ENCODE data around the gene SMARCA4. TPM values are rescaled to one million over a fixed set of nuclear protein-coding genes. Genes with fewer than 3 reads are reported as not detected.

SMARCA4 gene
- total and polyA plus RNA-seq, 5 donors from 2014 or later = 6.3 to 79.5 (median 7.5) TPM

DNA sequence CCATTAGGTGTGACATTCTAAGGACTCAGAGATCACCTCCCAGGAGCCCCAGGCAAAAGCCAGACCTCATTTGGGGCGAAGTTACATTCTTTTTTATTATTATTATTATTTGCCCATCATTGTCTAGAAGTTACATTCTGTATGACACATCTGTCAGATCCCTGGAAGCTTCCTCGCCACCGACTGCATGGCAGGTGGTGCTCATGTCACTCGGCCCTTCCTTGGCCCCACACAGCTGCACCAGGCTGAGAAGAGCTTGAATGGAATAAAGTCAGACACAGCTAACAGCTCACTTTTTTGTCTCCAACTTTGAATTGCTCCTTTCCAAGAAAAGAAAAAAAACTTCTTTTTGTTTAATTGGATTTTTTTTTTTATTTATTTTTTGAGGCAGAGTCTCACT lies 87.0 kb downstream of the SMARCA4 start:
- DNase-seq = no peak
- H3K36me3 ChIP-seq (ENCODE audit: control insufficient read depth, insufficient read depth, low read length) = peaks cover 9% of the 10 kb centered on the region
- no peaks in the 10 kb centered on the region for H3K9me3 ChIP-seq (ENCODE audit: control insufficient read depth in 2 of 2, low read length in 2 of 2)
- H3K36me3 Mint-ChIP-seq = peaks cover 18% of the 10 kb centered on the region
- H3K9me3 Mint-ChIP-seq = no peaks in the 10 kb centered on the region
- peak overlapping the region; percentile 77 for H3K27ac ChIP-seq (ENCODE audit: insufficient read depth, low read length, poor library complexity, severe bottlenecking)
- H3K4me1 Mint-ChIP-seq = peaks cover 9 to 48% (median 30%) of the 10 kb centered on the region in 4 donors
- H3K4me3 Mint-ChIP-seq = peak overlapping the region in 2 of 4 donors; percentile 28 to 63
- H3K27me3 Mint-ChIP-seq = no peaks in the 10 kb centered on the region
- H3K27me3 ChIP-seq (ENCODE audit: control insufficient read depth, insufficient read depth, low read length) = no peaks in the 10 kb centered on the region
- H3K27ac Mint-ChIP-seq = peak overlapping the region; percentile 85 to 97 (median 93)
- no peak overlapping the region for H3K4me3 ChIP-seq (ENCODE audit: low read depth, low read length)
- peaks cover 48% of the 10 kb centered on the region for H3K4me1 ChIP-seq (ENCODE audit: control insufficient read depth, insufficient read depth, low read length, poor library complexity, severe bottlenecking)
- no peak for ATAC-seq (ENCODE audit: low read depth in 2 of 2)

DNA sequence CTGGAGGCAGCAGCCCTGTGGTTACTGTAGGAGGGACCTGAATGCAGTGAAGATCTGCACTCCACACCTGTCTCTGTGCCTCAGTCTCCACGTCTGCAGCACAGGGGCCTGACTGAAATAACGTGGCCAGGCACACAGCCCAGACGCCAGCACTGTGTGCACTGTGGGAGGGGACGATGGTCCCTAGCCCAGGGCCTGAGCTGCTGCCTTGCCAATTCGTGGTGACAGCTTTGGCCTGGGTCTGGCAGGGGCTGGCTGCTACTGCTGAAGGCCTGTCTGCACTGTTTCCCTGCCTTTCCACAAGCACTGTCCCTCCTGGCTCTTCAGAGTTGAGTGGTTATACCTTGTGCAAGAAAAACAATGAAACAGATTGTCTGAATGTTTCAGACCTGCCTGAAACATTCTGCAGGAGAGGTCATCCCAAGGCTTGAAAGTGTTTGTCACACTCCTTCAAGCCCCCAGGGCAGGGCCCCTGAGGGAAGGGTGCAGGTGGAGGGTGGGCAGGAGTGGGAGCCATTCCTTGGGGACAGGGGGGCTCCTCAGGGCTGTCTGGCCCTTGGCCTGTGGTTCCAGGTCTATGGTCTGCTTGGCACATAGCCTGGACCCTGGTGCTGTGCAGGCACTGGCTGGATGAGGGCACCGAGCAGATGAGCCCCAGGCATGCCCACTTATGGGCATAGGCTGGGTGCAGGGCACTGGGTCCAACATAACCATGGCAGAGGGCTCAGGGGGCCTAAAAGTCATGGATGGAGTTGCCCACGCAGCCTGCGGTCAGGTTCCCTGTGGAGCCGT lies 89.7 kb downstream of the SMARCA4 start:
- Histone ChIP-seq H3K4me1 (ENCODE audit: control insufficient read depth, insufficient read depth, low read length, poor library complexity, severe bottlenecking) (peaks cover 50% of the 10 kb centered on the region), H3K27ac (ENCODE audit: insufficient read depth, low read length, poor library complexity, severe bottlenecking) (peak overlapping the region; percentile 77), H3K36me3 (ENCODE audit: control insufficient read depth, insufficient read depth, low read length) (no peaks in the 10 kb centered on the region), H3K9me3 (ENCODE audit: control insufficient read depth in 2 of 2, low read length in 2 of 2) (no peaks in the 10 kb centered on the region), H3K27me3 (ENCODE audit: control insufficient read depth, insufficient read depth, low read length) (no peaks in the 10 kb centered on the region), H3K4me3 (ENCODE audit: low read depth, low read length) (no peak overlapping the region)
- no peak for ATAC-seq (ENCODE audit: low read depth in 2 of 2)
- Mint-ChIP-seq H3K4me3 (peak overlapping the region in 1 of 4 donors; percentile 85), H3K27ac (peak overlapping the region; percentile 97 to 98 (median 97)), H3K36me3 (peaks cover 3% of the 10 kb centered on the region), H3K4me1 (peaks cover 9 to 50% (median 32%) of the 10 kb centered on the region in 4 donors), H3K27me3 (no peaks in the 10 kb centered on the region), H3K9me3 (no peaks in the 10 kb centered on the region)
- DNase-seq = no peak

DNA sequence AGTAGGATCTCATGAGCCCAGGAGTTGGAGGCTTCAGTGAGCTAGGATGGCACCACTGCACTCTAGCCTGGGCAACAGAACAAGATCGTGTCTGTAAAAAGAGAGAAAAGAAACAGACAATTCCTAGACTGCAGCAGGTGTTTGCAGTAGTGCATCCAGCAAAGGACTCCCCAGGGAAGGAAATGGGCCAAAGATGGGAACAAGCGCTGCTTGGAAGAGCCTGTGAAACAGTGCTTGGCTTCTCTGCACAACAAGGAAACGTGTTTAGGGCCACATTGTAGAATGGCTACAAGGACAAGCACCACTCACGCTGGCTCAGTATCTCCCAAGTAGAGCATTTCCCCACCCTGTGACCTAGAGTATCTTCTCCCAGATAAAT lies 93.0 kb downstream of the SMARCA4 start:
- H3K4me1 Mint-ChIP-seq = peaks cover 13 to 37% (median 27%) of the 10 kb centered on the region in 4 donors
- DNase-seq = no peak
- peak overlapping the region in 1 of 3 donors; percentile 55 for H3K27ac Mint-ChIP-seq

DNA sequence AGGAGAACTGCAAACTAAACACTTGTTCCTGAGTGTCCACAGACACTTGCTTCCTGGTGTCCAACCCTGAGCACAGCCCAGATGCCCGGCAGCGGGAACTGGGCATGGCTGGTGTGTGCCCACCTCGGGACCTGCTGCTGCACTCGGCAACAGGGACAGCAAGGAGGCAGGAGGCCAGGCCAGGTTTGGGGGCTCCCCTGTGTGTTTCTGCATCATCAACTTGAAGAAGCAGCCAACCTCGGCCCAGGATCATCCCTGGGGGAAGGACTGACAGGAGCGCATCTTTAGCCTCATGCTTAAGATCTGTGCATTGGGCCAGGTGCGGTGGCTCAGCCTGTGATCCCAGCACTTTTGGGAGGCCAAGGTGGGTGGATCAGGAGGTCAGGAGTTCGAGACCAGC lies 93.4 kb downstream of the SMARCA4 start:
- Mint-ChIP-seq H3K9me3 (no peaks in the 10 kb centered on the region), H3K27me3 (no peaks in the 10 kb centered on the region), H3K36me3 (peaks cover 4% of the 10 kb centered on the region), H3K4me1 (peaks cover 9 to 33% (median 23%) of the 10 kb centered on the region in 4 donors), H3K27ac (peak overlapping the region in 1 of 3 donors; percentile 35), H3K4me3 (no peak overlapping the region)
- Histone ChIP-seq H3K4me1 (ENCODE audit: control insufficient read depth, insufficient read depth, low read length, poor library complexity, severe bottlenecking) (peaks cover 36% of the 10 kb centered on the region), H3K27ac (ENCODE audit: insufficient read depth, low read length, poor library complexity, severe bottlenecking) (no peak overlapping the region), H3K27me3 (ENCODE audit: control insufficient read depth, insufficient read depth, low read length) (no peaks in the 10 kb centered on the region), H3K36me3 (ENCODE audit: control insufficient read depth, insufficient read depth, low read length) (peaks cover 9% of the 10 kb centered on the region), H3K9me3 (ENCODE audit: control insufficient read depth in 2 of 2, low read length in 2 of 2) (no peaks in the 10 kb centered on the region), H3K4me3 (ENCODE audit: low read depth, low read length) (no peak overlapping the region)
- DNase-seq (no peak), ATAC-seq (ENCODE audit: low read depth in 2 of 2) (no peak)

More for the DNA sequence above, 93.0 kb downstream of the SMARCA4 start:
- ATAC-seq (ENCODE audit: low read depth in 2 of 2) = no peak
- Histone ChIP-seq H3K27ac (ENCODE audit: insufficient read depth, low read length, poor library complexity, severe bottlenecking) (no peak overlapping the region), H3K27me3 (ENCODE audit: control insufficient read depth, insufficient read depth, low read length) (no peaks in the 10 kb centered on the region), H3K4me3 (ENCODE audit: low read depth, low read length) (no peak overlapping the region), H3K9me3 (ENCODE audit: control insufficient read depth in 2 of 2, low read length in 2 of 2) (no peaks in the 10 kb centered on the region), H3K4me1 (ENCODE audit: control insufficient read depth, insufficient read depth, low read length, poor library complexity, severe bottlenecking) (peaks cover 40% of the 10 kb centered on the region), H3K36me3 (ENCODE audit: control insufficient read depth, insufficient read depth, low read length) (peaks cover 9% of the 10 kb centered on the region)
- no peak overlapping the region for H3K4me3 Mint-ChIP-seq
- H3K36me3 Mint-ChIP-seq = peaks cover 4% of the 10 kb centered on the region
- H3K27me3 Mint-ChIP-seq = no peaks in the 10 kb centered on the region
- no peaks in the 10 kb centered on the region for H3K9me3 Mint-ChIP-seq

DNA sequence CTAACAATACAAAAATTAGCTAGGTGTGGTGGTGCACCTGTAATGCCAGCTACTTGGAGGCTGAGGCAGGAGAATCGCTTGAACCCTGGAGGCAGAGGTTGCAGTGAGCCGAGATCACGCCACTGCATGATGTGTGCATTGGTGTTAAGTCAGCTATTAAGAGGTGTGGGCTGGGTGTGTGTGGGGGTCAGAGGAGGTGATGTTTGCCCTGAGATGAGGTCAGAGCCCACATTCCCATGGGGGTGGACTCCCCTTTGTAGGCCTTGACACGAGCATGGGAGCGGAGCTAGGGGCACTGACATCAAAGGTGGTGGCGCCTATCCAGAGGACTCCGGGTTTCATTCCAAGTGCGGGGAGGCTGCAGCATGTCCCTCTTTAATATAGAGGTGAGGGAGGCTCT lies 93.8 kb downstream of the SMARCA4 start:
- Mint-ChIP-seq H3K27ac (peak overlapping the region in 2 of 3 donors; percentile 35 to 76), H3K4me1 (peaks cover 5 to 29% (median 19%) of the 10 kb centered on the region in 4 donors)

DNA sequence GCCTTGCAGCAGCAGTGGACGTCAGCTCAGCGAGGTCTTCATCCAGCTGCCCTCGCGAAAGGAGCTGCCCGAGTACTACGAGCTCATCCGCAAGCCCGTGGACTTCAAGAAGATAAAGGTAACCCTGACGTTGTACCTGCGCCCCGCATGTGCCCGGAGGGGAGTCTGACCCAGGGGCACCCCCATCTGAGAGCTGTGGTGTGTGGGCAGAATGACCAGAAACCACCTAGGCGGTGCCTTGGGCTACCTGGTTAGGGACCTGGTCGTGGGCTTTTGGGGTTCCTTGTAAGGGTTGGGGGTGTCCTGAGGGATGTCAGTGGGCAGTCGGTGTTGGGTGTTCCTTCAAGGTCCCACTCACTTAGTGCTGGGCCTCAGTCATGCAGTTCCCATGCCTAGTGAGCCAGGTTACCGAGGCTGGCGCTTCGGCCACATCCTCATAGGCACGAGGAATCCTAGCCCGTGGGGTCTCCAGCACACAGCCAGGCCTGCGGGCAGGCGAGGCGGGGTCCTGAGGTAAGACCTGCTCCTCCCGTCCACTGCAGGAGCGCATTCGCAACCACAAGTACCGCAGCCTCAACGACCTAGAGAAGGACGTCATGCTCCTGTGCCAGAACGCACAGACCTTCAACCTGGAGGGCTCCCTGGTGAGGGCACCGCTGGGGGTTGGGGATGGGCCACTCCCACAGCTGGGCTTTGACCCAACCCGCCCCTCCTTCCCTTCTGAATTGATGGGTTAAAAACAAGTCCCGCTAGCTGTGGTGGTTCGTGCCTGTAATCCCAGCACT lies 97.6 kb downstream of the SMARCA4 start:
- no peaks in the 10 kb centered on the region for H3K27me3 Mint-ChIP-seq
- DNase-seq = no peak
- no peak overlapping the region for H3K4me3 ChIP-seq (ENCODE audit: low read depth, low read length)
- H3K27ac Mint-ChIP-seq = no peak overlapping the region
- H3K27me3 ChIP-seq (ENCODE audit: control insufficient read depth, insufficient read depth, low read length) = no peaks in the 10 kb centered on the region
- H3K36me3 ChIP-seq (ENCODE audit: control insufficient read depth, insufficient read depth, low read length) = peaks cover 15% of the 10 kb centered on the region
- H3K9me3 Mint-ChIP-seq = no peaks in the 10 kb centered on the region
- no peak for ATAC-seq (ENCODE audit: low read depth in 2 of 2)
- peaks cover 10% of the 10 kb centered on the region for H3K36me3 Mint-ChIP-seq
- H3K27ac ChIP-seq (ENCODE audit: insufficient read depth, low read length, poor library complexity, severe bottlenecking) = no peak overlapping the region
- H3K4me1 Mint-ChIP-seq = peaks cover 0 to 12% (median 5%) of the 10 kb centered on the region in 4 donors
- H3K9me3 ChIP-seq (ENCODE audit: control insufficient read depth in 2 of 2, low read length in 2 of 2) = no peaks in the 10 kb centered on the region
- H3K4me1 ChIP-seq (ENCODE audit: control insufficient read depth, insufficient read depth, low read length, poor library complexity, severe bottlenecking) = no peaks in the 10 kb centered on the region
- peak overlapping the region in 1 of 4 donors; percentile 85 for H3K4me3 Mint-ChIP-seq

More for the DNA sequence above, 93.8 kb downstream of the SMARCA4 start:
- H3K9me3 ChIP-seq (ENCODE audit: control insufficient read depth in 2 of 2, low read length in 2 of 2) = no peaks in the 10 kb centered on the region
- Mint-ChIP-seq H3K36me3 (peaks cover 4% of the 10 kb centered on the region), H3K9me3 (no peaks in the 10 kb centered on the region), H3K27me3 (no peaks in the 10 kb centered on the region), H3K4me3 (no peak overlapping the region)
- no peaks in the 10 kb centered on the region for H3K27me3 ChIP-seq (ENCODE audit: control insufficient read depth, insufficient read depth, low read length)
- peaks cover 32% of the 10 kb centered on the region for H3K4me1 ChIP-seq (ENCODE audit: control insufficient read depth, insufficient read depth, low read length, poor library complexity, severe bottlenecking)
- H3K27ac ChIP-seq (ENCODE audit: insufficient read depth, low read length, poor library complexity, severe bottlenecking) = no peak overlapping the region
- DNase-seq = no peak
- no peak for ATAC-seq (ENCODE audit: low read depth in 2 of 2)
- peaks cover 9% of the 10 kb centered on the region for H3K36me3 ChIP-seq (ENCODE audit: control insufficient read depth, insufficient read depth, low read length)
- H3K4me3 ChIP-seq (ENCODE audit: low read depth, low read length) = no peak overlapping the region

DNA sequence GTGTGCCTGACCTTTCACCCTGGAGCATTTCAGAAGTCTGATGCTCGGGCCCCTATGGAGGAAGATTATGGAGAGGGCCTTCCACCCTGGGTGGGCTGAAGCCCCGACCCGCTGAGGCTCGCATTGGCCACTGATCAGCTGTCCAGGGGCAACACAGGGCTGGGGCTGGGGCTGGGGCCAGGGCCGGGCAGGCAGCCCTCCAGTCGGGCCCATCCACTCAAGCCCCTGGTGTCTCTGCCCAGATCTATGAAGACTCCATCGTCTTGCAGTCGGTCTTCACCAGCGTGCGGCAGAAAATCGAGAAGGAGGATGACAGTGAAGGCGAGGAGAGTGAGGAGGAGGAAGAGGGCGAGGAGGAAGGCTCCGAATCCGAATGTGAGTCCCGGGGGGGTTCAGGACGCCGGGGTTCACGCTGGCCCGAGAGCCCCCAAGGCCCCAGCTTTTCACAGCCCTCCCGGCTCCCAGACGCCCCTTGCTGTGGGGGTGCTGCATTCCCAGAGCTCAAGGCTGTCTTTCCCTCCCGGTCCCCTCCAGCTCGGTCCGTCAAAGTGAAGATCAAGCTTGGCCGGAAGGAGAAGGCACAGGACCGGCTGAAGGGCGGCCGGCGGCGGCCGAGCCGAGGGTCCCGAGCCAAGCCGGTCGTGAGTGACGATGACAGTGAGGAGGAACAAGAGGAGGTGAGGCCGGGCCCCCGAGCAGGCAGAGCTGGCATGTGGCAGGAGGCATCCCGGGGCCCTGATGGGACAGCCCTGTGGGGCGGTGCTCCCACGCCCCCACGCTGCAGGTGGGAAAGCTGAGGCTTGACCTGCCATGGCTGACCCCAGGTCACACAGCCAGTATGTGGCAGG lies 98.9 kb downstream of the SMARCA4 start:
- Mint-ChIP-seq H3K36me3 (peaks cover 10% of the 10 kb centered on the region), H3K9me3 (no peaks in the 10 kb centered on the region), H3K27ac (no peak overlapping the region), H3K27me3 (no peaks in the 10 kb centered on the region), H3K4me3 (no peak overlapping the region), H3K4me1 (peaks cover 0 to 12% (median 3%) of the 10 kb centered on the region in 4 donors)
- Histone ChIP-seq H3K36me3 (ENCODE audit: control insufficient read depth, insufficient read depth, low read length) (peaks cover 15% of the 10 kb centered on the region), H3K4me1 (ENCODE audit: control insufficient read depth, insufficient read depth, low read length, poor library complexity, severe bottlenecking) (no peaks in the 10 kb centered on the region), H3K4me3 (ENCODE audit: low read depth, low read length) (no peak overlapping the region), H3K27ac (ENCODE audit: insufficient read depth, low read length, poor library complexity, severe bottlenecking) (no peak overlapping the region), H3K9me3 (ENCODE audit: control insufficient read depth in 2 of 2, low read length in 2 of 2) (no peaks in the 10 kb centered on the region), H3K27me3 (ENCODE audit: control insufficient read depth, insufficient read depth, low read length) (no peaks in the 10 kb centered on the region)
- DNase-seq (no peak), ATAC-seq (ENCODE audit: low read depth in 2 of 2) (no peak)
